NCI-H526 treated with DMSO at 0.1 percent for 48 hours (cell line): ENCODE results near the gene JPH3.

Experiments
- DNase-seq: peaks from one replicate; lab custom pipeline; 2025; lab: John Stamatoyannopoulos, UW

JPH3 gene

GRCh38 chr16:87602001-87602775 is at the start of gene JPH3:
JPH3 (plus strand) TSS chr16:87602508; CDS start chr16:87603147, 639 bp downstream.
- DNase-seq, result peak; percentile 23

- no peak for DNase-seq
Measured at GRCh38 chr16:87552772-87553573, 49.3 kb upstream of the JPH3 start.

GRCh38 chr16:87554754-87555427 is 47.4 kb upstream of the JPH3 start:
- no peak for DNase-seq

- no peak for DNase-seq
Measured at GRCh38 chr16:87555647-87556046, 46.7 kb upstream of the JPH3 start.

GRCh38 chr16:87556941-87557459 is 45.3 kb upstream of the JPH3 start:
- DNase-seq, result no peak

GRCh38 chr16:87558682-87559081 is 43.6 kb upstream of the JPH3 start:
- no peak for DNase-seq

- no peak for DNase-seq
Measured at GRCh38 chr16:87559945-87560344, 42.4 kb upstream of the JPH3 start.

- no peak for DNase-seq
Measured at GRCh38 chr16:87560428-87561199, 41.7 kb upstream of the JPH3 start.

- no peak for DNase-seq
Measured at GRCh38 chr16:87561200-87562105, 40.9 kb upstream of the JPH3 start.

- DNase-seq, result no peak
Measured at GRCh38 chr16:87562201-87562600, 40.1 kb upstream of the JPH3 start.

- DNase-seq, result no peak
Measured at GRCh38 chr16:87563022-87563421, 39.3 kb upstream of the JPH3 start.

GRCh38 chr16:87563714-87564523 is 38.4 kb upstream of the JPH3 start:
- no peak for DNase-seq

- no peak for DNase-seq
Measured at GRCh38 chr16:87564524-87564778, 37.9 kb upstream of the JPH3 start.

GRCh38 chr16:87569601-87570571 is 32.4 kb upstream of the JPH3 start:
- no peak for DNase-seq

- no peak for DNase-seq
Measured at GRCh38 chr16:87570572-87570937, 31.8 kb upstream of the JPH3 start.

GRCh38 chr16:87570938-87571867 is 31.1 kb upstream of the JPH3 start:
- DNase-seq, result no peak

- DNase-seq, result no peak
Measured at GRCh38 chr16:87571868-87572244, 30.5 kb upstream of the JPH3 start.

GRCh38 chr16:87572959-87573358 is 29.3 kb upstream of the JPH3 start:
- no peak for DNase-seq
